Activated CD8-positive, alpha-beta memory T cell treated with anti-CD3 and anti-CD28 coated beads, Interleukin-2, amount 50 U/mL, for 48 hours (primary cell): ENCODE data around the gene FAM193B.

ENCODE experiments used
- DNase-seq: peaks from one replicate; pipeline ENCODE4 v3.0.0-alpha.2; 2020

Gene FAM193B

DNA sequence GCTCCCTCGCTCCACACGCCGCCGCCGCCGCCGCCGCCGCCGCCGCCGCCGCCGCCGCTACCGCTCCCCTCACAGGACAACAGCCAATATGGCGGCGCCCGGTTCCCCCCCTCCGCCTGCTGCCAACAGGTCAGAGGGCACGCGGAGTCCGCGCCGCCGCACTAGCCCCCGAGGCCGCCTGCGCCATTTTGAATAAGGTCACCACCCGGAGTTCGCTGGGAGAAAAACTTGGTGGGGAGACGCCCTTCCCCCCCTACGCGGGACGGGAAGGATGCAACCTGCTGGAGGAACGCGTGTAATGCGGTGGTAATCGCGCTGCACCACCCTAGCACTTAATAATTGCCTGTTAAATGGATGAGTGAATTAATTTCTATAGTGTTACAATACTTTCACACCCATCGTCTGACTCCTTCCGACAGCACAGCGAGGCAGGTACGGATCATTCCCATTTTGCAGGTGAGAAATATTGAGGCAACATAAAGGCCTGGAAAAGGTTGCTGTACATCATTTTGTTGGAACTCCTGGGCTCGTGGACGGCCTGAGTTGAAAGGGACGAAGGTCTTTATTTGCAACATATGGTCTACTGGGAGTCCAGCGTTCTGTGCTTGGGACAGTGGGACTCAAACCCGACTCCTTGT, at the start of gene FAM193B:
Gene FAM193B (minus strand): TSS at position 90 of the 638 bp plus-strand sequence. CDS start 105 bp downstream, outside the sequence.
- peak; percentile 98 for DNase-seq

DNA sequence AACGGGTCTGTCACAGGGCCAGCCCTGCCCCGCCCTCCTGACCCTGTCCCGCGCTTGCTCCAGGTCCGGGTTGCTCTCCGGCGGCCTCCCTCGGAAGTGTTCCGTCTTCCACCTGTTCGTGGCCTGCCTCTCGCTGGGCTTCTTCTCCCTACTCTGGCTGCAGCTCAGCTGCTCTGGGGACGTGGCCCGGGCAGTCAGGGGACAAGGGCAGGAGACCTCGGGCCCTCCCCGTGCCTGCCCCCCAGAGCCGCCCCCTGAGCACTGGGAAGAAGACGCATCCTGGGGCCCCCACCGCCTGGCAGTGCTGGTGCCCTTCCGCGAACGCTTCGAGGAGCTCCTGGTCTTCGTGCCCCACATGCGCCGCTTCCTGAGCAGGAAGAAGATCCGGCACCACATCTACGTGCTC, 49.8 kb upstream of the FAM193B start:
- no peak for DNase-seq

- peak; percentile 46 for DNase-seq
These were observed 49.3 kb upstream of the FAM193B start for GRCh38 chr5:177603631-177604030.

DNA sequence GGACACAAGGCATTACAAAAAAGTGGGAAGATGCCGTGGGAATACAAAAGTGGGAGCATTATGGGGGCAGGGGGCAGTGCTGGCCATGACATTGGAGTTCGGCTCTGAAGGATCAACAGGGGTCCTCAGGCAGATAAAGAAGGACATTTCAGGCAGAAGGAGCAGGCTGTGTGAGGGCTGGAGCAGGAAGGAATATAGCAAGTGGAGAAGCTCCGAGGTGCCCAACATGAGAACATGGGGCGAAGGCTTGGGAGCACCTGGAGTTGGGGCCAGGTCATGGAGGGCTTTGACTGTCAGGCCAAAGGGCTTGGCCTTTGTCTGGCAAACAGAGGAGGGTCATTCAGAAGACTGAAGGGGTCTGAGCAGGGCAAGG, 48.1 kb upstream of the FAM193B start:
- DNase-seq = peak; percentile 45

GRCh38 chr5:177601577-177602457, 47.5 kb upstream of the FAM193B start:
- DNase-seq = peak; percentile 53

DNA sequence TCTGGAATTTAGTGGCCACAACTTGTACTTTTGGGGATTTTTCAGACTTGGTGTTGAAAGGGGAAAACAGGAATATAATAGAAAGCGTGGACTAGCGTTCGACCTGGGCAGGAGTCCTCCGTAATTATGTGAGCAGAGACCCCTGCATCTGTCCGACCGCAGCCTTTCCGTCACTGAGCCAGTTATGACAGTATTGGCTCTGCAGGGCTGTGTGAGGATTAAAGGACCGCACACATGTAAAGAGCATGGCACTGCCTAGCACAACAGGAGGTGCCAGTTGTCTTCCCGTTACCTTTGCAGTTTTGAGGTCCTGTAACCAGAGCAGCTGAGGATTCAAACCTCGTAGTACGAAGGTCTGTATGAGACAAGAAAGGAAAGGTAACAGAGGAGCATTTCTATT, 46.8 kb upstream of the FAM193B start:
- peak; percentile 45 for DNase-seq

DNA sequence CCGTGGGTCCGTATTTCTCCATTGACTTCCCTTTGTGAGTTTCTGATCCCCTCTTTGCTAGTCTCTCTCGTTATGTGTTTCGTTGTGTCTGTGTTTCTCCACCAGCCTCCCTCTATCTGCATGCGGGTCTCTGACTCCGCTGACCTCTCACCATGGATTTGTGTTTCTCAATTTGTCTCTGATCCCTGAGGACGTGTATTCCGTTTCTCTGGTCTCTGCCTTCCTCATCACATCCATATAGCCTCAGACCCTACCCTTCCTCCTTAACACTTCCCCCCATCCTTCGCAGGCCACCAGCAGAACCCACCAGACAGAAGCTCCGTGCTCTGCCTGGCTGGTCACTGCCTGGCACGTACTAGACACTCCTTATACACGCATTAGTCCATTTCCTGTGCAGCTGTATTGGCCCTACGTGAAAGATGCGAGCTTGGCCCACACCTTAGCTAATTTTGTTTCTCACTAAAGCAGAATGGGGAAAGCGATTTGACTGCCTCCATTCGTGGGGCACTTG, 46.2 kb upstream of the FAM193B start:
- DNase-seq = peak; percentile 59

GRCh38 chr5:177599731-177600507, 45.6 kb upstream of the FAM193B start, which contains the start of gene B4GALT7:
B4GALT7 (plus strand) TSS chr5:177600132; CDS start chr5:177600211, 79 bp downstream.
- peak; percentile 95 for DNase-seq

DNA sequence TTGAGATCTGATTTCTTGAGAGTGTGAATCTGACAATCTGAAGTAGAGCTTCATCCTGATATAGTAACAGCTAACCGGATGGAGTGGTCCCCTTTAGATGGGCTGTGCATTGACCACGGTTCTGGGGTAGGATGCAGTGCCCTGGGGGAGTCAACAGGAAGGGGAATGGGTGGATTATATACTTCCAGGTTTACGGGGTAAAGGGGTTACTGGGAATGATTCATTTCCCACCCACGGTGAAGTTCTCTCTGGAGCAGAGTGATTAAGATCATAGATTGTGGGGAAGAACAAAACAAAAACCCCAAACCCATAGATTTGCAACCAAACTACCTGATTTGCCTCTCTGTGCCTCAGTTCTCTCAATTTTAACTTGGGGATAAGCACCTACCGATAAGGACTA, 44.1 kb upstream of the FAM193B start:
- DNase-seq = peak; percentile 49

GRCh38 chr5:177596775-177597238, 42.4 kb upstream of the FAM193B start:
- peak; percentile 48 for DNase-seq

GRCh38 chr5:177595991-177596774, 41.8 kb upstream of the FAM193B start:
- DNase-seq = peak; percentile 44

GRCh38 chr5:177595026-177595585, 40.7 kb upstream of the FAM193B start:
- DNase-seq = peak; percentile 44

DNA sequence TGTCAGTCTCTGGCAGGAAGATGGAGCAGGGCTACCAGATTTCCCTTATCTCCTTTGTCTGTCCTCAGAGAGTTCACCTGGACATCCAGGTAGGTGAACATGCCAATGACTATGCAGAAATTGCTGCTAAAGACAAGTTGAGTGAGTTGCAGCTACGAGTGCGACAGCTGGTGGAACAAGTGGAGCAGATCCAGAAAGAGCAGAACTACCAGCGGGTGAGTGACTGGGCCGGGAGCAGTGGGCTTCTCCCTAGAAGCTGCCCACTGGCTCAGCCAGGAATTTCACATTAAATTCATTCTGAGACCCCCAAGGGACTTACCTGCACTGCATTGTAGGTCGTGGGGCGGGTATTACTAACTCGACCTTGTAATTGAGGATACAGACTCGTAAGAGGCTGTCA, 39.7 kb upstream of the FAM193B start:
- DNase-seq = peak; percentile 35

- peak; percentile 46 for DNase-seq
These were observed 39.1 kb upstream of the FAM193B start for GRCh38 chr5:177593511-177593910.

DNA sequence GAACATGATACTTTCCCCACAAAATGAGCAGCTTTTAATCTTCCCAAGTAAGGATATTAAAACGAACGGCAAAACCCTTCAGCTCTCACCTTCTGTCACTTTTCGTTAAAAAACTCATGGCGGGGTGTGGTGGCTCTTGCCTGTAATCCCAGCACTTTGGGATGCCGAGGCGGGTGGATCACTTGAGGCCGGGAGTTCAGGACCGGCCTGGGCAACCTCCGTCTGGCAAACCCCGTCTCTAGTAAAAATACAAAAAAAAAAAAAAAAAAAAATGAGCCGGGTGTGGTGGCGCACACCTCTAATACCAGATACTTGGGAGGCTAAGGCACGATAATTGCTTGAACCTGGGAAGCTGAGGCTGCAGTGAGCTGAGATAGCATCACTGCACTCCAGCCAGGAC, 38.5 kb upstream of the FAM193B start:
- peak; percentile 41 for DNase-seq

DNA sequence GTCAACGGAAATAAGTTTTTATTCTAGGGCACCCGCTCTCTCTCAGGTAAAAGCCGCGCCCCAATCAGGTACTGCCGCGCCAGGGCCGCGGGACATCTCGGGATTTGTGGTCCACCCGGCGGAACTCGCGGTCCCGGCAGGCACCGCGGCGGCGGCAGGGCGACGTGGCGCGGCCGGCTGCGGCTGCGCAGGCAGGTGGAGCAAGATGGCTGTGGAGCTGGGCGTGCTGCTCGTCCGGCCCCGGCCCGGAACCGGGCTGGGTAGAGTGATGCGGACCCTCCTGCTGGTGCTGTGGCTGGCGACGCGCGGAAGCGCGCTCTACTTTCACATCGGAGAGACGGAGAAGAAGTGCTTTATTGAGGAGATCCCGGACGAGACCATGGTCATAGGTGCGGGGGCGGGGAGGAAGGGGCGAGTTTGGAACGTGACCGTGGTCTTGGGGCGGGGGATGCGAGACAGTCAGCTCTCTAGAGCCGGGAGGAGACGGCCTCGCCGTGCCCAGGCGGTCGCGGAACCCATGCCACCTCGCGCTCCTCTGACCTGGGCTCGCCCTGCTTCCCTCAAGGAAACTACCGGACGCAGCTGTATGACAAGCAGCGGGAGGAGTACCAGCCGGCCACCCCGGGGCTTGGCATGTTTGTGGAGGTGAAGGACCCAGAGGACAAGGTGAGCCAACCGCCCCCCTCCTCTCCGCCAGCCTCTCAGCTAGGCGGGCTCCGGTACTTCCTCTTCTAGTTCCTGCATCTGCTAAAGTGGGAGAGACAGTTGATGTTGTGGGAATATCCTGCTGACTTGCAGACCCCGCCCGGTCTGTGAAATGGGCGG, 37.9 kb upstream of the FAM193B start, which contains the start of gene TMED9:
Gene TMED9 (plus strand): TSS at position 194 of the 825 bp plus-strand sequence. CDS start 12 bp downstream, at position 206.
- peak; percentile 94 for DNase-seq

GRCh38 chr5:177591690-177592009, 37.3 kb upstream of the FAM193B start:
- peak; percentile 32 for DNase-seq

DNA sequence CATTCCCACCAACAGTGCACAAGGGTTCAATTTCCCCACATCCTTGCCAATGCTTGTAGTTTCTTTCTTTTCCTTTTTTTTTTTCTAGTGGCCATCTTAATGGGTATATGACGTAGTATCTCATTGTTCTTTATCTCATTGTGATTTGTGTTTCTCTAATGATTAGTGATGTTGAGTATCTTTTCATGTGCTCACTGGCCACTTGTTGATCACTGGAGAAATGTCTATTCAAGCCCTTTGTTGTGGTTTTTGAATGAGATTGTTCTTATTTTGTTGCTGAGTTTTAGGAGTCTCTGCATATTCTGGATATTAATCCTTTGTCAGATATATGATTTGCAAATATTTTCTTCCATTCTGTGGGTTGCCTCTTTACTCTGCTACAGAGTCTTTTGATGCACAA, 36.0 kb upstream of the FAM193B start:
- no peak for DNase-seq

- DNase-seq = no peak
These were observed 34.1 kb upstream of the FAM193B start for GRCh38 chr5:177588413-177588909.

DNA sequence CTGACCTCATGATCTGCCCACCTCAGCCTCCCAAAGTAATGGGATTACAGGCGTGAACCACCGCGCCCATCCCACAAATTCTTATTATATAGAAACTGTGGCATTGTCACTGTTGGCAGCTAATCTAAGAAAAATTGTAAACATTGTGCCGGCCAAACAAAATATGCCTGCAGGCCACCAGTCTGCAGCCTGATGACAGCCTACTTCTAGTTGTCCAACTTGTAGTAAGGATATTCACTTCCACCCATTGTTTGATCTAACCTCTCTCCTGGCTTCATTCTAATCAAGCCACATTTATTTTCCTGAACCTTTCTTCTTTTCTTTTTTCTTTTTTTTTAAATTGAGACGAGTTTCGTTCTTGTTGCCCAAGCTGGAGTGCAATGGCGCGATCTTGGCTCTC, 24.0 kb upstream of the FAM193B start:
- no peak for DNase-seq

DNA sequence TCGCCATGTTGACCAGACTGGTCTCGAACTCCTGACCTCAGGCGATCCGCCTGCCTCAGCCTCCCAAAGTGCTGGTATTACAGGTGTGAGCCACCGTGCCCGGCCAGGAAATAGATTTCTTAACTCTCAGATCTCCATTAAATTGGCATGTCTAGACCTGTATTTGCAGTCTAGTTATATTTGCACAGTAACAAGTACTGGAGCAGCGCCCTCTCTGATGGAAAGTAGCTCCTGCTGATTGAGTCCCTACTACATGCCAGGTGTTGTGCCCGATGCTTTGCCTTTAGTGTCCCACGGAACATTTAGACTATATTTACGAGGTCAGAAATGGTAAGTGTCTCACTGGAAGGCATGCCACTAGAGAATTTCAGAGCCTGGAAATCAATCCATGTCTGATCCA, 21.8 kb upstream of the FAM193B start:
- DNase-seq = no peak
